Measurements from ENCODE around the gene ZNF335.

GRCh38 chr20:46012921-46013320, 40.9 kb upstream of the ZNF335 start:
- TF ChIP-seq, protein P1, sequence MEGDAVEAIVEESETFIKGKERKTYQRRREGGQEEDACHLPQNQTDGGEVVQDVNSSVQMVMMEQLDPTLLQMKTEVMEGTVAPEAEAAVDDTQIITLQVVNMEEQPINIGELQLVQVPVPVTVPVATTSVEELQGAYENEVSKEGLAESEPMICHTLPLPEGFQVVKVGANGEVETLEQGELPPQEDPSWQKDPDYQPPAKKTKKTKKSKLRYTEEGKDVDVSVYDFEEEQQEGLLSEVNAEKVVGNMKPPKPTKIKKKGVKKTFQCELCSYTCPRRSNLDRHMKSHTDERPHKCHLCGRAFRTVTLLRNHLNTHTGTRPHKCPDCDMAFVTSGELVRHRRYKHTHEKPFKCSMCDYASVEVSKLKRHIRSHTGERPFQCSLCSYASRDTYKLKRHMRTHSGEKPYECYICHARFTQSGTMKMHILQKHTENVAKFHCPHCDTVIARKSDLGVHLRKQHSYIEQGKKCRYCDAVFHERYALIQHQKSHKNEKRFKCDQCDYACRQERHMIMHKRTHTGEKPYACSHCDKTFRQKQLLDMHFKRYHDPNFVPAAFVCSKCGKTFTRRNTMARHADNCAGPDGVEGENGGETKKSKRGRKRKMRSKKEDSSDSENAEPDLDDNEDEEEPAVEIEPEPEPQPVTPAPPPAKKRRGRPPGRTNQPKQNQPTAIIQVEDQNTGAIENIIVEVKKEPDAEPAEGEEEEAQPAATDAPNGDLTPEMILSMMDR (conservative IDR thresholded peaks at IDR 0.05 in 1 of 2, IDR thresholded peaks at IDR 0.05 in 1 of 2; ENCODE audit: extremely low read depth in 1 of 2, insufficient read depth in 1 of 2, low read depth in 1 of 2, low read length in 2 of 2): no peak
- TF ChIP-seq EZH2 (IDR thresholded peaks at IDR 0.05; ENCODE audit: borderline replicate concordance, low read length): no peak

Measured in mammary epithelial cell (primary cell).